Thymus (tissue), 11 donors: ENCODE data around the gene RAB9A. TPM values are rescaled to one million over a fixed set of nuclear protein-coding genes. Genes with fewer than 3 reads are reported as not detected.

Experiments
- DNase-seq, 9 donors: peaks; one replicate each; pipeline ENCODE4 v3.0.0-alpha.2; 2013; ENCODE audit warnings: low spot score in 9 of 9, low read depth in 6 of 9, missing footprints in 1 of 9
- H3K27ac ChIP-seq, 2 donors: one replicate each; pipeline ENCODE4 v1.5.1; 2013; ENCODE audit warnings: control low read depth in 1 of 2, low read depth in 1 of 2, low read length in 1 of 2, mild to moderate bottlenecking in 1 of 2, moderate library complexity in 1 of 2
- H3K27me3 ChIP-seq, 2 donors: one replicate each; pipeline ENCODE4 v1.5.1; 2013; ENCODE audit warnings: low read length in 1 of 2; ENCODE audit not compliant: control insufficient read depth in 2 of 2, insufficient read depth in 1 of 2
- H3K36me3 ChIP-seq, 2 donors: one replicate each; pipeline ENCODE4 v1.5.1; 2013; ENCODE audit warnings: low read length in 1 of 2, mild to moderate bottlenecking in 1 of 2, moderate library complexity in 1 of 2; ENCODE audit not compliant: control insufficient read depth in 2 of 2, insufficient read depth in 2 of 2
- H3K4me1 ChIP-seq, 2 donors: one replicate each; pipeline ENCODE4 v1.5.1; 2013; ENCODE audit warnings: low read length in 2 of 2; ENCODE audit not compliant: control insufficient read depth in 2 of 2, insufficient read depth in 2 of 2
- H3K4me3 ChIP-seq, 2 donors: one replicate each; pipeline ENCODE4 v1.5.1; 2013; ENCODE audit warnings: low read length in 2 of 2, control low read depth in 1 of 2, mild to moderate bottlenecking in 1 of 2
- H3K9me3 ChIP-seq, 2 donors: one replicate each; pipeline ENCODE4 v1.5.1; 2013; ENCODE audit warnings: low read length in 1 of 2, mild to moderate bottlenecking in 1 of 2; ENCODE audit not compliant: control insufficient read depth in 2 of 2, insufficient read depth in 1 of 2
- WGBS: extraction: QIAGEN DNeasy Blood & Tissue Kit; methylation state at CpG from one replicate; pipeline ENCODE4 v1.1.7; 2013; 5-methylcytosine and 5-hydroxymethylcytosine counted together
- polyA plus RNA-seq: library from polyadenylated mRNA; stranded (reverse); fragments of 200-250 nt; gene quantifications from one replicate; pipeline ENCODE4 v1.2.3, GENCODE V29; 2013
- total RNA-seq: library from RNA; stranded (reverse); fragments of 120-200 nt; gene quantifications from one replicate; pipeline ENCODE4 v1.2.4, GENCODE V29; 2013
- donor health status: healthy.

RAB9A gene
- total and polyA plus RNA-seq, 2 donors: 23.7 to 33.4 TPM

- DNase-seq: no peak
- H3K4me3 ChIP-seq: no peak overlapping the region
- H3K27ac ChIP-seq: peak overlapping the region; percentile 22 to 42
- WGBS: 66% methylated on average over 13 of the region's 13 CpGs
- peaks cover 6 to 32% of the 10 kb centered on the region in 2 donors for H3K36me3 ChIP-seq
- no peaks in the 10 kb centered on the region for H3K9me3 ChIP-seq
- H3K27me3 ChIP-seq: no peaks in the 10 kb centered on the region
- H3K4me1 ChIP-seq: no peaks in the 10 kb centered on the region
Measured at GRCh38 chrX:13742397-13743176, 53.7 kb downstream of the RAB9A start.

- Histone ChIP-seq H3K4me3 (no peak overlapping the region), H3K27ac (no peak overlapping the region), H3K9me3 (no peaks in the 10 kb centered on the region), H3K27me3 (no peaks in the 10 kb centered on the region), H3K36me3 (peaks cover 9 to 48% of the 10 kb centered on the region in 2 donors), H3K4me1 (no peaks in the 10 kb centered on the region)
- WGBS: 85% methylated on average over 2 of the region's 2 CpGs
- DNase-seq: peak in 3 of 9 donors; percentile 3 to 42 (median 20)
Measured at GRCh38 chrX:13747836-13748235, 58.9 kb downstream of the RAB9A start.

- Histone ChIP-seq H3K36me3 (peaks cover 9 to 49% of the 10 kb centered on the region in 2 donors), H3K9me3 (no peaks in the 10 kb centered on the region), H3K4me3 (no peak overlapping the region), H3K27me3 (no peaks in the 10 kb centered on the region), H3K27ac (no peak overlapping the region), H3K4me1 (no peaks in the 10 kb centered on the region)
- WGBS: 97% methylated on average over 3 of the region's 3 CpGs
- no peak for DNase-seq
Measured at GRCh38 chrX:13748486-13748885, 59.6 kb downstream of the RAB9A start.

GRCh38 chrX:13750204-13750603 lies 61.3 kb downstream of the RAB9A start:
- Histone ChIP-seq H3K36me3 (peaks cover 9 to 37% of the 10 kb centered on the region in 2 donors), H3K4me3 (no peak overlapping the region), H3K4me1 (no peaks in the 10 kb centered on the region), H3K9me3 (no peaks in the 10 kb centered on the region), H3K27ac (no peak overlapping the region), H3K27me3 (no peaks in the 10 kb centered on the region)
- peak in 4 of 9 donors; percentile 1 to 56 (median 28) for DNase-seq

- H3K9me3 ChIP-seq: no peaks in the 10 kb centered on the region
- no peak for DNase-seq
- H3K27ac ChIP-seq: no peak overlapping the region
- no peak overlapping the region for H3K4me3 ChIP-seq
- peaks cover 9 to 32% of the 10 kb centered on the region in 2 donors for H3K36me3 ChIP-seq
- H3K27me3 ChIP-seq: no peaks in the 10 kb centered on the region
- no peaks in the 10 kb centered on the region for H3K4me1 ChIP-seq
Measured at GRCh38 chrX:13750812-13751211, 61.9 kb downstream of the RAB9A start.

- Histone ChIP-seq H3K4me1 (no peaks in the 10 kb centered on the region), H3K27ac (no peak overlapping the region), H3K27me3 (no peaks in the 10 kb centered on the region), H3K4me3 (no peak overlapping the region), H3K9me3 (no peaks in the 10 kb centered on the region), H3K36me3 (peaks cover 9 to 33% of the 10 kb centered on the region in 2 donors)
- DNase-seq: no peak
- WGBS: 95% methylated on average over 3 of the region's 3 CpGs
Measured at GRCh38 chrX:13752141-13752540, 63.2 kb downstream of the RAB9A start.

- Histone ChIP-seq H3K27ac (no peak overlapping the region), H3K4me3 (no peak overlapping the region), H3K36me3 (peaks cover 9 to 31% of the 10 kb centered on the region in 2 donors), H3K9me3 (no peaks in the 10 kb centered on the region), H3K27me3 (no peaks in the 10 kb centered on the region), H3K4me1 (no peaks in the 10 kb centered on the region)
- WGBS: 20% methylated on average over 3 of the region's 3 CpGs
- no peak for DNase-seq
Measured at GRCh38 chrX:13752646-13753045, 63.7 kb downstream of the RAB9A start.

- WGBS: 100% methylated on average over 1 of the region's 1 CpG
- Histone ChIP-seq H3K27ac (no peak overlapping the region), H3K36me3 (peaks cover 12 to 46% of the 10 kb centered on the region in 2 donors)
Measured at GRCh38 chrX:13754765-13755164, 65.8 kb downstream of the RAB9A start.

GRCh38 chrX:13755254-13755653 lies 66.3 kb downstream of the RAB9A start:
- no peak overlapping the region for H3K4me3 ChIP-seq
- no peaks in the 10 kb centered on the region for H3K27me3 ChIP-seq
- H3K4me1 ChIP-seq: no peaks in the 10 kb centered on the region
- WGBS: 28% methylated on average over 1 of the region's 1 CpG
- no peaks in the 10 kb centered on the region for H3K9me3 ChIP-seq
- peaks cover 14 to 50% of the 10 kb centered on the region in 2 donors for H3K36me3 ChIP-seq
- DNase-seq: peak in 2 of 9 donors; percentile 32 to 43
- H3K27ac ChIP-seq: no peak overlapping the region

More at GRCh38 chrX:13754765-13755164, 65.8 kb downstream of the RAB9A start:
- DNase-seq: no peak
- Histone ChIP-seq H3K4me3 (no peak overlapping the region), H3K27me3 (no peaks in the 10 kb centered on the region), H3K9me3 (no peaks in the 10 kb centered on the region), H3K4me1 (no peaks in the 10 kb centered on the region)
